IMR-90 (cell line): ENCODE measurements around the gene ARID3C.

Experiments used
- BHLHE40 ChIP-seq: fragments of 150-350 bp; IDR thresholded peaks from 2 replicates; pipeline ENCODE4 v1.6.1; 2016; ENCODE audit warnings: mild to moderate bottlenecking, low read depth, low read length
- CEBPB ChIP-seq: IDR thresholded peaks from 2 replicates; pipeline ENCODE4 v1.6.1; 2012; ENCODE audit warnings: low read depth, low read length, improper control_type of control experiment
- CHD1 ChIP-seq: IDR thresholded peaks from 2 replicates; pipeline ENCODE4 v1.6.1; 2012; ENCODE audit warnings: low read depth, low read length, improper control_type of control experiment
- CTCF ChIP-seq: conservative IDR thresholded peaks from 2 replicates; pipeline ENCODE4 v1.5.1; 2012; ENCODE audit warnings: mild to moderate bottlenecking, low read depth, low read length, improper control_type of control experiment
- MAZ ChIP-seq: IDR thresholded peaks from 2 replicates; pipeline ENCODE4 v1.6.1; 2012; ENCODE audit warnings: low read depth, mild to moderate bottlenecking, low read length, improper control_type of control experiment, moderate library complexity, borderline replicate concordance
- MXI1 ChIP-seq: IDR thresholded peaks from 2 replicates; pipeline ENCODE4 v1.6.1; 2012; ENCODE audit warnings: low read depth, mild to moderate bottlenecking, low read length, moderate library complexity, borderline replicate concordance
- NFE2L2 ChIP-seq: fragments of 150-350 bp; IDR thresholded peaks from 2 replicates; pipeline ENCODE4 v1.6.1; 2016; ENCODE audit warnings: low read depth, mild to moderate bottlenecking, low read length
- POLR2A ChIP-seq: IDR thresholded peaks from 2 replicates; pipeline ENCODE4 v1.6.1; 2012; ENCODE audit warnings: mild to moderate bottlenecking, low read depth, low read length
- RAD21 ChIP-seq: IDR thresholded peaks from 2 replicates; pipeline ENCODE4 v1.6.1; 2012; ENCODE audit warnings: low read length, improper control_type of control experiment
- RCOR1 ChIP-seq: IDR thresholded peaks from 2 replicates; pipeline ENCODE4 v1.6.1; 2012; ENCODE audit warnings: mild to moderate bottlenecking, low read length, improper control_type of control experiment; ENCODE audit not compliant: insufficient replicate concordance
- SMC3 ChIP-seq: fragments of 150-350 bp; IDR thresholded peaks from 2 replicates; pipeline ENCODE4 v1.6.1; 2016; ENCODE audit warnings: low read depth, mild to moderate bottlenecking, antibody characterized with exemption, low read length, moderate library complexity
- TF ChIP-seq, protein P1 (sequence below): fragments of 150-350 bp; IDR thresholded peaks from 2 replicates; pipeline ENCODE4 v1.6.1; 2016; ENCODE audit warnings: low read depth, mild to moderate bottlenecking, low read length, moderate library complexity, borderline replicate concordance

DNA sequence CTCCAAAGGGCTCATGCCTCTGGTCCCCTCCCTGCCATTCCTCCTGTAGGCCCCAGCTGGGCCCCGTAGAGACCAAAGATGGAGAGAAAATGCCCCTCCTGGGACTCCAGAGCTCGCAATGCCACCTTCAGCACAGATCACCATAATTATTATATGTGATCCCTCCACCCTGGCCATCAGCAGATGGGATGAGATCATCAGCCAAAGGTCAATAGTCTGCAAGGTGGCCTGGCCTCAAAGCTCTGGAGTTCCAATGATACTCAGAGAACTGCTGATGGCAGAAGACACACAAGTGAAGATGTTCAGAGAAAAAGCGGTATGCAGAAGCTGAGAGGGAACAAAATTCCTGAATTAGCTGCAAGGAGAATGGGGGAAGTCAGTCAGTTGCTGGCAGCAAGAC lies 22.0 kb downstream of the ARID3C start:
- TF ChIP-seq CTCF = no peak
- TF ChIP-seq SMC3 = no peak
- no peak for TF ChIP-seq RCOR1
- TF ChIP-seq, protein P1, sequence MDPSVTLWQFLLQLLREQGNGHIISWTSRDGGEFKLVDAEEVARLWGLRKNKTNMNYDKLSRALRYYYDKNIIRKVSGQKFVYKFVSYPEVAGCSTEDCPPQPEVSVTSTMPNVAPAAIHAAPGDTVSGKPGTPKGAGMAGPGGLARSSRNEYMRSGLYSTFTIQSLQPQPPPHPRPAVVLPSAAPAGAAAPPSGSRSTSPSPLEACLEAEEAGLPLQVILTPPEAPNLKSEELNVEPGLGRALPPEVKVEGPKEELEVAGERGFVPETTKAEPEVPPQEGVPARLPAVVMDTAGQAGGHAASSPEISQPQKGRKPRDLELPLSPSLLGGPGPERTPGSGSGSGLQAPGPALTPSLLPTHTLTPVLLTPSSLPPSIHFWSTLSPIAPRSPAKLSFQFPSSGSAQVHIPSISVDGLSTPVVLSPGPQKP = no peak
- TF ChIP-seq RAD21 = no peak
- no peak for TF ChIP-seq POLR2A
- no peak for TF ChIP-seq BHLHE40
- TF ChIP-seq NFE2L2 = no peak
- TF ChIP-seq MAZ = no peak
- no peak for TF ChIP-seq CEBPB
- TF ChIP-seq CHD1 = no peak
- TF ChIP-seq MXI1 = no peak
